HG02884 (cell line): ENCODE measurements around the gene KCTD19.

ENCODE experiments used
- ATAC-seq: cut with Tn5 transposase; IDR thresholded peaks from one replicate; pipeline ENCODE4 v1.9.1; 2021; ENCODE audit warnings: mild to moderate bottlenecking, moderate library complexity; ENCODE audit not compliant: unreplicated experiment

Gene KCTD19

GRCh38 chr16:67244387-67245185 is 82.0 kb downstream of the KCTD19 start:
- ATAC-seq = peak; percentile 47

GRCh38 chr16:67243481-67243880 is 83.1 kb downstream of the KCTD19 start:
- no peak for ATAC-seq

GRCh38 chr16:67242138-67242730 is 84.3 kb downstream of the KCTD19 start:
- no peak for ATAC-seq

GRCh38 chr16:67241008-67241900 is 85.3 kb downstream of the KCTD19 start:
- ATAC-seq = no peak

GRCh38 chr16:67240506-67240905 is 86.0 kb downstream of the KCTD19 start:
- ATAC-seq = no peak
